ENCODE results near the gene SPOCK1.

- no peak for TF ChIP-seq GATA2 (IDR thresholded peaks at IDR 0.05; ENCODE audit: low read depth, low read length)
- TF ChIP-seq GATA3 (IDR thresholded peaks at IDR 0.05; ENCODE audit: low read depth, low read length): no peak
Observed at GRCh38 chr5:137328991-137329390, 170.1 kb downstream of the SPOCK1 start.

Data from SH-SY5Y (cell line).